Stimulated activated naive CD4-positive, alpha-beta T cell treated with Interleukin-2 at 50 U/mL for 16 hours (primary cell): ENCODE results near the gene PCARE.
"Not testable (repeated sequence)": the region's sequence is repeated elsewhere in the genome, so short reads cannot be mapped to it uniquely, and the experiment has no call there.

Source experiments
- DNase-seq: peaks from one replicate; lab custom pipeline; 2025; lab: John Stamatoyannopoulos, UW

Gene PCARE

DNA sequence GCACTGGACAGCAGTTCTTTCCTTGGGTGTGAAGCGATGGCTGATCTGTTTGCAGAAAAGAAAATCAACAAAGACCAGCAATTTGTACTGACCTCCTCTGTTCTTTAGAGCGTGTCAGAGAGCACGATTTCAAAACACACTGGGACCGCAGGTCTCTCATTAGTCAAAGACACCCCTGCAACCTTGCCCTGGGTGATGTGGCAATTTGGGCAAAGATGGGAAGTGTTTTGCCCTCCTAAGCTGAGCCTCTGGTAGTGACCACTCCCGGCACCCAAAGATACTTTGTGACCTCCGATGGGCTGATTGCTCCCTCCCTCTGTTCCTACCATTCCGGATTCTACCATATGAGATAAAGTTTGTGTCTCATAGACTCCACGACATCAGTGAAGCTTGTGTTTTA, 22.6 kb upstream of the PCARE start:
- no peak for DNase-seq

DNA sequence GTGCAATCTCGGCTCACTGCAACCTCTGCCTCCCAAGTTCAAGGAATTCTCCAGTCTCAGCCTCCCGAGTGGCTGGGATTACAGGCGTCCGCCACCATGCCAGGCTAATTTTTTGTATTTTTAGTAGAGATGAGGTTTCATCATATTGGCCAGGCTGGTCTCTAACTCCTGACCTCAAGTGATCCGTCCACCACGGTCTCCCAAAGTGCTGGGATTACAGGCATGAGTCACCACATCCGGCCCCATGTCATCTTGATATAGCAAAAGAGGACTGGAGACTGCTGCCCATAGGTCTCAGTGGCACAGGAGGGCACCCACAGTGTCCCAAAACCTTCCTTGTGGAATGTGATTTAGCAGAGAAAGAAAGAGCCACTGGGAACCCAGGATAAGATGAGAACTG, 16.0 kb upstream of the PCARE start:
- not testable (repeated sequence) for DNase-seq

DNA sequence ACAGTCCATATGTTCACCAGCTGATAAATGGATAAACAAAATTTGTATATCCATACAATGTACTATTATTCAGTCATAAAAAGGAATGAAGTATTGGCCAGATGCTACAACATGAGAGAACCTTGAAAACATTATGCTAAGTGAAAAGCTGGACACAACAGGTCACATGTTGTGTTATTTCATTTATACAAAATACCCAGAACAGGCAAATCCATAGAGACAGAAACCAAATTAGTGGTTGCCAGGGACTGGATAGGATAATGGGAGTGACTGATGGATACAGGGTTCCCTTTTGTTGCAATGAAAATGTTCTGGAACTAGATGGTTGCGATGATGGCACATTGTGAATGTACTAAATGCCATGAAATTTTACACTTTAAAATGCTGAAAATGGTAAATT, 10.2 kb upstream of the PCARE start:
- DNase-seq: no peak

DNA sequence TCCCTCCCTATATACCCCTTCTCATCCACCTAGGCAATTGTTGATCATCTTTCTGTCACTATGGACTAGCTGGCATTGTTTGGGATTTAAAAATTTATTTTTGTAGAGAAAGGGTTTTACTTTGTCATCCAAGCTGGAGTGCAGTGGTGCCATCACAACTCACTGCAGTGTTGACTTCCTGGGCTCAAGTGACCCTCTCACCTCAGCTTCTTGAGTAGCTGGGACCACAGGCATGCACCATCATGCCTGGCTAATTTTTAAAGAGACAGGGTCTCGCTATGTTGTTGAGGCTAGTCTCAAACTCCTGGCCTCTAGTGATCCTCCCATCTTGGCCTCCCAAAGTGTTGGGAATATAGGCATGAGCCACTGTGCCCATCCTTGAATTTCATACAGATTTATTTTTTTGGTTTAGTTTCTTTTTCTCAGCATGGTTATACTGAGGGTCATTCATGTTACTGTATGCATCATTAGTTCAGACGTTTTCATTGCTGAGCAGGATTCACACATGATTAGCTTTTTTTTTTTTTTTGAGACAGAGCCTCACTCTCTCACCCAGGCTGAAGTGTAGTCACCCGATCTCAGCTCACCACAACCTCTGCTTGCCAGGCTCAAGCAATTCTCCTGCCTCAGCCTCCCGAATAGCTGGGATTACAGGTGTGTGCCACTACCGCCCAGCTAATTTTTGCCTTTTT, 8.6 kb upstream of the PCARE start:
- DNase-seq: no peak

DNA sequence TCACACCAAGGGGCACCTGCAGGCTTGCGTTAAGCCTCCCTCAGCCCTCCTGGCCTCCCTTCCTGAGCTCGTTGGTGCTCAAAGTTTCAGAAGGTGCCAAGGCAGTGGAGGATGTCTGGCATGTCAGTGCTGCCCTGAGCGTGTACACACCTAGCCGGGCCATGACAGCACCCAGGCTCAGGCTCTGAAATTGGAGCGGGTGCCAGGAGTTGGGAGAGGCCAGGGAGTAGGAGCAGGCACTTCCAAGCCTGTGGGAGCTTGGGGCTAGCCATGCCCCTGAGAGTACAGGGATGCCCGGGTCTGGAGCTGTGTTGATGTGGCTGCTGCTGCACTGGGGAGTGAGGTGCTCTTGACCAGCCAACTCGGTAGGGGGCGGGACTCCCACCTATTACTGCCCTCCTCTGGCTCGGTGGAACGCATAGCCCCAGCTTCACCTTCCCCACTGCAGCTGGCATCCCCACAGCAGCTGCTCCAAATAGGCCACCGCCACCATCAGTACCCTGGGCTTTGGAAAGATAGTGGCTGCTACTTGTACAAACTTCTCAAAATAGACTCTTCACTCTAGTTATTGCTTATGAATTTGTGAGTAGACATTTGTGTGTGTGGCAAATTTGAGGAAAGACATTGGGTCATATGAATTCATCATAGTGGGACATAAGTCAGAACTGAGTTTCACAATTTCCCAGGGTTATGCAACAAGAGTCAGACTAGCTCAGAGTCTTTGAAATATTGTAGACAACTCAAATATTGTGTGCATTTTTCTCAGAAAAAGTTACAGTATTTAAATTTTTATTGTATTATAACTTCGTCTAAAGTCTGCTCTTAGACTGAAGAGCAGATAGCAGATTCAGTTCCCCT, 6.8 kb upstream of the PCARE start:
- no peak for DNase-seq

DNA sequence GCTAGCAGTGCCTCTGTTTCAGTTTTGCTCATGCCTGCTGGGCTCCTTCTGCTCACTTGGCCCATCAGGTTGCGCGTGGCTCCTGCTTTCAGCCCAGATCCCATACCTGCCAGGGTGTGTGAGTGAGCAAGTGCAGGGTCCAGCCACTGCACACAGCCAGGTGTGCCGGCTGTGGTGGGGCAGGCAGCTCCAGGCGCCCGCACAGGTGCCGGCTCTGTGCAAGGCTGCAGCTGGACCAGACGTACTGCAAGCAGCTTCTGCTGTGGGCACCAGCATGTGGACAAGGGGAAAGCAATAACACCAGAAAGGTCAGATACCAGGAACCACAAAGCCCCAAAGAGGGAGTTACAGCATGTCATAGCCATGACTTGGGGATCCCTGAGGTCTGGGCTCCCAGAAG, 5.6 kb upstream of the PCARE start:
- no peak for DNase-seq

DNA sequence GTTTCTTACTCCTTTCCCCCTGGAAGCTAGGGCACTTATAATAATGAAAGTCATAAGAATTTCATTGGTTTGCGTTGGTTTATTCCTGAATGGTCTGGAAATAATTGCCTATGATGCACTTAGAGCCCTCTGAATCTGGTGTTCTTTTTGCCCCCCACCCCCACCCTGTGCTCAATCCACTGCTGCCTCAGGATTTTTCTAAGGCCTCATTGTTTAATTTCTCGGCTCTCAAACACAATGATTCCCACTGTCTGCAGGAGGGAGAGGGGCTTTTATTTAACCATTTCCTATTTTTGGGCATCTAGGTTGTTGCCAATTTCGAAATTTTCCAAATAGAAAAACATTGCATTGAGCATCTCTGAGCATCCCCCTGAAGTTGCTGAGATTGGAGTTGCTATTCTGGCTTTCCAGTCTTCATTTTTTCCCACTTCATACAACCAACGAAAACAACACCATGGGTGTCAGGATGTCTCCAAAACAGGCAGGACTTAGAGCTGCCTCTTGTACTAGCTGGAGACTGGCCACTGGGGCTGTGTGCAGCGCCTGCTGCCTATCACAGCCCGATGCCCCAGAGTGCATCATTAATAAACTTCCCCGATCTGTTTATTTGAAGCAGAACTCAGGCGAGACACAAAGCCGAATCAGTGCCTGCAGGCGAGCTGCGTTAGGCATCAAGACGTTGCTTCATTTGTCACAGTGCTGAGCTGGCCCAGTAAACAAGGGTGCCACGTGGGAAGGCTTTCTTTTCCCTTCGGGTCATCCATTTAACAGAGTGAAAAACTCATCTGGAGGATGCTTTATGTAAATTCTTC, 1.8 kb upstream of the PCARE start:
- DNase-seq: no peak

DNA sequence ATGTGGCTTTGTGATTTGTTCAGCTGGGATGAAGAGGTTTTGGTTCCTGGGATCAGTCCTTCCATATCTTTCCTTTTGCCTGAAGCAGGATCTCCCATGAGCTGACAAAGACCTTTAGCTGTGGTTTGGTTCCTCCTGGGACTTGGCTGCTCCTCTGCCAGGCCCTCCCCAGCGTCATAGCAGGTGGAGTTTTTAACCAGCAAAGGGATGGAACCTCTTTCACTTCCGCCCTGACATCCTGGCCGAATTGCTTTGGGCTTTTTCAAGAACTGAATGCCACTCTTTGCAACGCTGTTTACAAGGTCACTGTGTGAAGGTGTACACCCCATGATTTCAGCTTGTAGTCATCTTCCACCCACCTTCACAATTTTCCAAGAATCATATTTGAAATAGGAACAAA, 390 bp downstream of the PCARE start:
- no peak for DNase-seq

DNA sequence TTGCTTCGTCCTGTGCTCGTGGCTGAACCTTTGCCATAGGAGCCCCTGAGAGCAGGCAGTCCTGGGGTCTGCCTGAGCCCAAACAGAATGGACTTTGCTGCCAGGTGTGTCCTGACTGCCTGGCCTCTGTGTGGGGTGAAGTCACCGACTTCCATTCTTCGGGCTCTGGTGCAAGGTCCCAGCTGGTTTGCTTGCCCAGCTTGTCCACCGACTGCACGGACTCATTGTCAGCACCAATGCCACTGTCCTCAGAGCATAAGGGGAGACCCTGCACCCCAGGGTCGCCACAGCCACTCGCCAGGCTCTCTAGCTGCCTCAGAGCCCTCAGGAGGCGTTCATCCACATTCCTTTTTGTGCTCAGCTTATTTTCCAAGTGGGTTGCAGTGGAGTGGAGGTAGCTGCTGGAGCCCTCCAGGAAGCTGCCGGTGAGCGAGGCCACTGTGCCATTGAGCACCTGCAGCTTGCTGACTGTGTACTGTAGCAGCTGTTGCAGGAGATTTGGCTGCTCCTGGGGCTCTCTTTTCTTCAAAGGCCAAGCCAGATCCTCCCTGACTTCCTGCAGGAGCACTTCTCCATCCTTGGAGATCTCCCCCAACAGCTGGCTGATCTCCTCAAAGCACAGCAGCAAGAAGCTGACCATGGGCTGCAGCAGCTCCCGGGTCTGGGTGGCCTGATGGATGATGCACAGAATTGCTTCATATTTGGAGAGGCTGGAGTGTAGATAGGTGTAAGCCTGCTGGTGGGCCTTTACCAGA, 1.2 kb downstream of the PCARE start:
- DNase-seq: no peak

DNA sequence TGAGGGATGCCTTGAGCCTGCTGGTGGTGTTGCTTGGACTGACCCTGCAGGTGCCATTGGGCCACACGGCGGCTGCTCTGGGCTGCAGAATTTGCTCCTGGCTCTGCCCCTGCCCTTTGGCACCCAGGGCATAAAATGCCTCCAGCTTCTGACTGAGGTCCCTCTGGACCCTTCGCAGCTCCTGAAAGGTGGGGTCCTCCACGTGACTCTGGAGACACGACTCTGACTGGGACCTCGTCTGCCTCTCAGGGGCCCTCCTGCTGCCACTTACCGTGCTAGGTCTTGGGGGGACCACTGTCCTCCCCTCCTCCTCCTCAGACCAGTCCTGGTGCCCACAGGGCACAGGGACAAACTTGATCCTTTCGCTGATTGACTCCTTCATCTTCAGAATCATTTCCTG, 2.1 kb downstream of the PCARE start:
- no peak for DNase-seq

DNA sequence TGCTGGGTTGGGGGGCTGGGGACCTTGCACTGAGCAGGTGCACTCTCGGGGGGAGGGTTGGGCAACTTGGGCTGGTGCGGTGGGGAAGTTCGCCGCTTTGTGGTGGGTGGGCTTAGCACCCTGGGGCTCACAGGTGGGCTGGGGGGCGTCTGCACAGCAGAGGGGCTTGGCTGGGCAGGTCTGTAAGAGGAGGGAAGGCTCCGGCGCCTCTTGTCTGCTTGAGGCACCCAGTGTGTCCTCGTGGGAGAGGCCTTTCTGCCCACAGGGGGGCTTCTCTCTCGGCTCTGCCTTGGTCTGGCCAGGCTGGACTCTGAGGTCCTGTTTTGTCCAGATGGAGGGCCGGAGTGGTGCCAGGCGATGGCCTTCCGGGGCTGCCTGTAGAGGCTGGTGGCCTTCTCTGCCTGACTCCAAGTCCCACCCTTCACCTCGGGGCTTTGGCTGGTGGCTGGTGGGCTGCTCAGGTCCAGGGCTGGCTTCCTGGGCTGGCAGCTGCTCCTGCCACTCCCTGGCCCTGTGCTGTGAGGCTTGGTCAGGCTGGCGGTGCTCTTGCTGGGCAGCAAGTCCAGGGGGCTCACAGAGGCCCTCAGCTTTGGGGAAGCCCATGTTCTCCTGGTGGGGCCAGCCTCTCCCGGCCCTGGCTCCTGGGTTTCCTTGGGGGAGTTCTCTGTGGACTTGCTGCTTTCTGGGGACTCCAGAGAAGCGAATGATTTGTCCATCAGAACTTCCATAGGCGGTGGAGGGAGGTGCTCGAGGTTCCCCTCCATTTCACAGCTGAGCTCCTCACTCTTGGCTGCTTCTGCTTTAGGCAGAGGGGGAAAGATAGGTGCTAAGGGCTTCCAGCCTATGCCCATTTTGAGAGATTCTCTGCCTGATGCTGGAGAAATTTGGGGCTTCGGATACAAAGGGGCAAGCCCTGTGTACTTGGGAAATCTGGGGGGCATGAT, 3.0 kb downstream of the PCARE start:
- DNase-seq: no peak

DNA sequence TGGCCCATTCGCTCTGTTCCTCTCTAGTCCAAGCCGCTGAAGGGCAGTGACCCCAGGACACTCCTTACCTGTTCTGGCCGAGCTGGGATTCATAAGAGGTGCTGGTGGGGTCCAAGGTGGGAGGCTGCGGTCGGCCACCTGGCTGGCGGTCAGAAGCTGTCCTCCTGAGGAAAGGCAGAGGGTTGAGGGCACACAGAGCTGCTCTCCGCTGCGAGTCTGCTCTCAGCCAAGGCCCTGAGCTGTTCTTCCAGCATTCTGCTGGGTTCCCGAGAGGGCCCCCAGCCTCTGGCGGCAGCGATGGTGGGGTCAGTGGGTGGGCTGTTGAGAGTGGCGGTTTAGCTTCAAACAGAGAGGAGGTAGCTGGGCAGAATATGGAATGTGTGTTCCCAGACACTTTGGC, 3.8 kb downstream of the PCARE start:
- DNase-seq: no peak

DNA sequence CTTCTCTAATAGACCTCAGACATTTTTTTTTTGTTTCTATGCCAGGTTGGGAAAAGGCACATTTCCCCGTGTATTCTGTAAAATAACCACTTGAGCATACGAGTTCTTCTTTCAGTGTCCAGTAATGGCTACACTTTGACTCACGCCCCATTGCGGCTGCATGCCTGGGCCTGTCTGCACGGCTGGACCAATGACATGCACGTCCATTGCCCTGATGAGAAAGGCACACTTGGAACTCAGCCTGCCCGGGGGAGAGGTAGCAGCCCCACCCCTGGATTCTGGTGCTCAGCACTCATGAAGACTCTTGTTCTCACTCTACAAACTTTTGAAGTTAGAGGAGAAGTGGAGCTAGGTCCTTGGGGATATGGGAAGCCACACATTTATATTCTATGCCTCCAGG, 5.8 kb downstream of the PCARE start:
- no peak for DNase-seq

DNA sequence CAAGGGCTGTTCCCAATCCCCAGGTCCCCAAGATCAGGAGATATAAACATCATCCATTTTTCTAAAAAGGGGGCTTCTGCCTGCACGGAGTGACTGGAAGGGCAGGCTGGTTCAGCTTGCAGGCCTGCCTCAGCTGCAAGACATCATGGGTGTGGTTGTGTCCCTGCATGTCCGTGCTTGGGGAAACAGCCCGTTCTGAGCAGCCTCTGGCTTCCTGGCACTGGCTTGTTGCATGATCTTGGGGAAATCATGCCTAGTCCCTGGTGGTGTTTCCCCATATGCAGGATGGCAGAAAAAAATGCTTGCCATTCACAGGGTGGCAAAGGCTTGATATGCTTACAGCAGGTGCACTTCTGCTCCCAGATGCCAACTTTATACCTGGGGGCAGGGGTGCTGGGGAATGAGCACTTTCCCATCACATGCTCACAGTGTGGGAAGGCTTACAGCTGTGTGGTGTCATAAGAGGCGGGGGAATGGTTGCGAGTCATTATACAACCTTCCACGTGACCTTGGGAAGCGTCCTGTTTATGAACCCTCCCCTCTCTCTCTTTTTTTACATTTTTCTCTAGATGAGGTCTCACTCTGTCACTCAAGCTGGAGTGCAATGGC, 7.2 kb downstream of the PCARE start:
- DNase-seq: no peak

DNA sequence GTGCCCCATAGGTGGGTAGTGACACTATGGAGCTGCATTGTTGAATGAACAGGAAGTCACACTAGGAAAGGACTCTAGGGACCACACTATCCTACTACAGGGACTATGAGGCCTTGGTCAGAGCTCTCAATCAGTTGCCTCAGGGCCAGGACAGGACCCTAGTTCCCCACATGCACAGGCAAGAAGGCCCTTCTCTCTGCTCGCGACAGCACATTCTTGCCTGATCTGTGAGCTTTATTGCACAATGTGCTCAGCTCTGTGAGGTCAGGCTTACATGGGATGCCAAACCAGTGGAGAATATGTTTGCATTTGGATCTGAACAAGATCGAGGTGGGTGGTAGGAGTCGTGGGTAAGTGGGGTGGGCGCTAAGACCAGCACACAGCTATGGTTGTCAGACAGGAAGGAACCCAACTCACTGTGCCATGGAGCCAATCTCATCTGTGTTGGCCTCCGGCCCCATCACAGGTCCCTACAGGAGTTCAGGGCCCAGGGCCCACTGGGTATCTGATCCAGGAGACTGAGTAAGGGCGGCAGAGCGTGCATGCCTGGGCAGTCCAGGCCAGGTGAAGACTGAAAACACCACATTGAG, 8.0 kb downstream of the PCARE start:
- no peak for DNase-seq

DNA sequence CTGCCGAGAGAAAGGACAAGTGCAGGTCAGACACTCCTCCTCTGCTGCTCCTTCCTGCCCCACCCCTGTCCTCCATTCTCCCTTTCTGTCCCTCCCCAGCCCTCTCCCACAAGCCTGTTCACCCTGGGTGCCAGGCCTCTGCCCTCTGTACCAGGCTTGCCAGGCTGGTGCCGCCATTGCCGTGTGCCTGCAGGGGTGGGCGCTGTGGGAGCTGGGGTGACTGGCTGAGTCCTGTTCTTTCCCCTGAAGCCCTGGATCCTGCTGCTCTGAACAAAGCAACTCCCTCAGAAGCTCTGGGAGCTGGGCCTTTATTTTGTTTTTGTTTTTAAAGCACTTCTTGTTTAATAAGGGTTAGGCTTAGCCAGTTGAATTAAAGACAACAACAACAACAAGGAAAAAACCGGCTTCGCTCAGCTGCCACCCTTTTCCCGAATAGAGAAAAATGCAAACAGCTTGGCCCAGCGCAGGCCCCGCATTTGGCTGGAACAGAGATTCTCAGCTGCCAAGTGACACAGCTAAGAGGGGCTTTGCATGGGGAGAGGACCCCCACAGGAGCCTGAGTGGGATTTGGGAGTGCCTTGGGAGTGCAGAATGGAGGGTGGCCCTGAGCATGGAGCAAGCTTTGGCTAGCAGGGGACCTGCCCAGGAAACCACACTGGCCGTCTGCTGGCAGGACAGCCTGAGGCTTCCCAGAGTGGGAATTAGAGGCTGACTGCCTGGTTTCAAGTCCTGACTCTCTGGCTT, 9.1 kb downstream of the PCARE start:
- DNase-seq: no peak

DNA sequence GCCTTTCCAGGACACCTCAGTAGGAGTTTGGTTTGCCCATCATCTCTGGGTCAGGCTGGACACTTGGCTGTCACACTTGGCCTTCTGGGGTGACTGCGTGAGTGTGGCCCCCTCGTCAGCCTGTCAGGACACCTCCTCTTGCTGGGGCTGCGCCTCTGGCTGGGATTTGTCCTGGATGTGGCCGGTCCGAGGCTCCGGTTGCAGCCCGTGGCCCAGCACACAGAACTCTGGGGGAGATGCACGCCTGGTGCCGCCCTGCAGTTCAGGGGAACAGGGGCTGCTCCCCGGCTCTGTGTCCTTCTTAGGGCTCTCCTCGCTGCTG, 9.6 kb downstream of the PCARE start:
- DNase-seq: no peak

DNA sequence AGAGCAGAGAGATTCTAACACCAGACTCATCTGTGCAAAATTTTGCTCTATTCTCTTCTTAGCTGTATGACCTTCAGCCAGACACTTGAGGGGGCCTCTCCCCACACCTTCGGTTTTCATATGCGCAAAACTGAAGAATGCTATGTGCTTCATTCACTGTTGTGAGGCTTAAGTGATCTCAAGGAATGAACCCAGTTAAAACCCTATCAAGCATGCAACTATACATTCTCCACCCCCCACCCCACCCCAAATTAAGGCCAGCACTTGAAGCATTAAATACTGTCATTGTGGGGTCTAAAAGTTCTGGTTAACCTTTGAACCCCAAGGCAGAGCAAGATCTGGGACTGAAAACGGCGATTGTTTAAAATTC, 10.0 kb downstream of the PCARE start:
- DNase-seq: no peak

DNA sequence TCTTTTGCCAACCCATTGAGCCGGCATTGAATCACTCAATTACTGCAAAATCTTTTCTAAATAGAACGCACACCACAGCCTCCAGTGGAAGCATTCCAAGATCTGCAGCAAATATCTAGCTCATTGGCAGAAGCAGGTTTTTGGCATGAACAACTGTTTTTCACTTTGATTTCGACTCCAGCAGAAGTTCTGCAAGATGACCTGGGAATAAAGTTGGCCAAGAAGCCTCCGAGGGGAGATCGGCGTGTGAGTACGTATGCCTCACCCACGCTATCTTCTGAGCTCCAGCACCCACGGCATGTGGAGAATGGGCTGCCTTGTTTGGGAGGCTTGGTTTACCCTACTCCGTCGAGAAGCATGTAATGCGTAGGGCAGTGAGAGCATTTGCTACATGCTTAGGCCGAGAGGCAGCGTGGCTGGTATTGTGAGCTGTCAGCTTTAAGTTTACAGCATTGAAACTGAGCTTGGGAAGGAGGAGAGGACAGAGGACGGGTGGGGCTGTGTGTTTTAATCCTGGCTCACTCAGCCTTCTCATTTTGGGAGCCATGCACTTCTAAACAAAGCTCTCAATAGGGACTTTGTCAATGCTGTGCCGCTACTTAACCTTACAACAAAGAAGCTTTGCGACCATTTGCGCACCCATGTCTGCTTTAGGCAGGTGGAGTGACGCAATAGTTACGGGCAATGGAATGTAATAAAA, 10.5 kb downstream of the PCARE start:
- DNase-seq: no peak
